Embryonic facial prominence (tissue), 1 donor: ENCODE measurements around the gene PALM.
A peak's percentile ranks its signal among the peaks of the same experiment; 100 is the strongest.
"Not testable (repeated sequence)": the region's sequence is repeated elsewhere in the genome, so short reads cannot be mapped to it uniquely, and the experiment has no call there.

Experiments used
- DNase-seq: peaks from one replicate; pipeline ENCODE4 v3.0.0-alpha.2; 2016; ENCODE audit errors: extremely low spot score

Gene PALM

GRCh38 chr19:678791-679388 is 29.8 kb upstream of the PALM start:
- no peak for DNase-seq

GRCh38 chr19:679418-680286 is 29.1 kb upstream of the PALM start:
- peak; percentile 62 for DNase-seq

- DNase-seq = peak; percentile 96
Measured at GRCh38 chr19:680287-681028, 28.3 kb upstream of the PALM start.

GRCh38 chr19:681029-682019 is 27.4 kb upstream of the PALM start:
- no peak for DNase-seq

DNA sequence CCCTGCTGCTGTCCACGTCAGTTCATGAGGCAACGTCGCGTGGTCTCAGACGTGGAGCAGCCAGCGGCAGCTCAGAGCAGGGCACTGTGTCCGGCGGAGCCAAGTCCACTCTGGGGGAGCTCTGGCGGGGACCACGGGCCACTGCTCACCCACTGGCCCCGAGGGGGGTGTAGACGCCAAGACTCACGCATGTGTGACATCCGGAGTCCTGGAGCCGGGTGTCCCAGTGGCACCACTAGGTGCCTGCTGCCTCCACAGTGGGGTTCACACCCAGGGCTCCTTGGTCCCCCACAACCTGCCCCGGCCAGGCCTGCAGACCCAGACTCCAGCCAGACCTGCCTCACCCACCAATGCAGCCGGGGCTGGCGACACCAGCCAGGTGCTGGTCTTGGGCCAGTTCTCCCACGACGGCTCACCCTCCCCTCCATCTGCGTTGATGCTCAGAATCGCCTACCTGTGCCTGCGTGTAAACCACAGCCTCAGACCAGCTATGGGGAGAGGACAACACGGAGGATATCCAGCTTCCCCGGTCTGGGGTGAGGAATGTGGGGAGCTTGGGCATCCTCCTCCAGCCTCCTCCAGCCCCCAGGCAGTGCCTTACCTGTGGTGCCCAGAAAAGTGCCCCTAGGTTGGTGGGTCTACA is 25.9 kb upstream of the PALM start:
- DNase-seq = no peak

- no peak for DNase-seq
Measured at GRCh38 chr19:685454-685931, 23.2 kb upstream of the PALM start.

- no peak for DNase-seq
Measured at GRCh38 chr19:686589-687297, 22.0 kb upstream of the PALM start.

GRCh38 chr19:687569-688166 is 21.1 kb upstream of the PALM start:
- DNase-seq = no peak

GRCh38 chr19:688214-688613 is 20.5 kb upstream of the PALM start:
- no peak for DNase-seq

DNA sequence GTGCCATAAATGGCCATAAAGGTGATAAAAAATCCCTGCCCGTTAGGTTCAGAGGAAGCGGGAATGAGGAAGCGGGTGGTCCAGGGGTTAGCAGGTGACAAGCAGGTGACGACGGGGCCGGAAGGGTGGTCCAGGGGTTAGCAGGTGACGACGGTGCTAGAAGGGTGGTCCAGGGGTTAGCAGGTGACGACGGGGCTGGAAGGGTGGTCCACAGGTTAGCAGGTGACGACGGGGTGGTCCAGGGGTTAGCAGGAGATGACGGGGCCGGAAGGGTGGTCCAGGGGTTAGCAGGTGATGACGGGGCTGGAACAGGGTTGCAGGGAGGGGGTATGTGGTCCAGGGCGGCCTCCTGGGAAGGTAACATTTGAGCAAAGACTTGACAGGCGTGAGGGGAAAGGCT is 19.7 kb upstream of the PALM start:
- no peak for DNase-seq

DNA sequence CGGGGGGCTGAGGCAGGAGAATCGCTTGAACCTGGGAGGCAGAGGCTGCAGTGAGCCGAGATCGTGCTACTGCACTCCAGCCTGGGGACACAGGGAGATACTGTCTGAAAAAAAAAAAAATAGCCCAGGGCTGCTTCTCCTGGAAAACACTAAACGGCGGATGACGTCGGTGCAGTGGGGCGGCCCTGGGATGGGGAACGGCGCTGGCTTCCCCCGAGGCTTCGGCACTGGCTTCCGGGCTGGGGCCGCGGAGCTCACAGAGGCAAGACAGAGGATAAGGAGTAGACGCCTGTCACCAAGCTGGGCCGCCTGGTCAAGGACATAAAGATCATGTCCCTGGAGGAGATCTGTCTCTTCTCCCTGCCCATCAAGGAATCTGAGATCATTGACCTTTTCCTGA is 18.5 kb upstream of the PALM start:
- no peak for DNase-seq

- DNase-seq = no peak
Measured at GRCh38 chr19:694481-695351, 14.0 kb upstream of the PALM start.

DNA sequence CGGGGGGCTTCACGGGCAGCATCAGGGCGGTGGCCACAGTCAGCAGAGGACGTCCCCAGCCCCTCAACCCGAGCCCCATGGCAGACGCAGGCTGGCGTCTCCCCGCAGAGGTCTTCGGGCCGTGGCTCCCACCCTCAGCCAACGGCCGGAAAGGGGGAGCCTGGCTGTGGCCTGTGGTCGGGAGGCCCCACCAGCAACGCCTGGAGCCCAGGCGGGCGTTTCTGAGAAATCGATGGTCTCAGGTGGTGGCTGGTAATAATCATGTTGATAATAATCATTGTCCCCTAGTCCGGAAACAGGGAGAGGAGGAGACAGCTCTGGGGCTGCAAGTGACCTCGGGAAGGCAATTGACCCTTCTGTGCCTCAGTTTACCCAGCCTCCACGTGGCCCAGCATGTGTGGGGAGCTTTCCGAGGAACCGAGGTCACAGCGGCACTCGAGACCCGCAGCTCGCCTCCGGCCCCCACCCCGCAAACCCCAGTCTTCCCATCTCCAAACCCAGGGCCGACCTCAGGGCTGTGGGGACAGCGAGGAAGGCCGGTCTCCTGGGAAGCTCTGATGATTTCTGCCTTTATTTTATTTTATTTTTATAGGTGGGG is 13.3 kb upstream of the PALM start, which contains the start of gene PRSS57:
TSS of gene PRSS57 (minus strand) at position 101 of the 598 bp plus-strand sequence. CDS start at position 79, 22 bp downstream.
- no peak for DNase-seq

DNA sequence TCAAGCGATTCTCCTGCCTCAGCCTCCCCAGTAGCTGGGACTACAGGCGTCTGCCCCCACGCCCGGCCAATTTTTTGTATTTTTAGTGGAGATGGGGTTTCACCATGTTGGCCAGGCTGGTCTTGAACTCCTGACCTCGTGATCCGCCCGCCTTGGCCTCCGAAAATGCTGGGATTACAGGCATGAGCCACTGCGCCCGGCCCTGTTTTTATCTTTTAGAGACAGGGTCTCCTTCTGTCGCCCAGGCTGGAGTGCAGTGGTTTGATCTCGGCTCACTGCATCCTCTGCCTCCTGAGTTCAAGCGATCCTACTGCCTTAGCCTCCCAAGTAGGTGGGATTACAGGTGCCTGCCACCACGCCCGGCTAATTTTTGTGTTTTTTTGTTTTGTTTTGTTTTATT is 10.2 kb upstream of the PALM start:
- DNase-seq = not testable (repeated sequence)

DNA sequence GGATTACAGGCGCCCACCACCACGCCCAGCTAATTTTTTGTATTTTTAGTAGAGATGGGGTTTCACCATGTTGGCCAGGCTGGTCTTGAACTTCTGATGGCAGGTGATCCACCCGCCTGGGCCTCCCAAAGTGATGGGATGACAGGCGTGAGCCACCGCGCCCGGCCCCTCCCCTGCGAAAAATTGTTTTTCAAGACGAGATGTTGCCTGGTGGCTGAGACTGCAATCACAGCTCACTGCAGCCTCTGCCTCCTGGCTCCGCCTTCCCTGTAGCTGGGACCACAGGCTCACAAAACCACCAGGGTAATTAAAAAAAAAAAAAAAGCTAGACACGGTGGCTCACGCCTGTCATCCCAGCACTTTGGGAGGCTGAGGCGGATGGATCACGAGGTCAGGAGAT is 8.8 kb upstream of the PALM start:
- not testable (repeated sequence) for DNase-seq

DNA sequence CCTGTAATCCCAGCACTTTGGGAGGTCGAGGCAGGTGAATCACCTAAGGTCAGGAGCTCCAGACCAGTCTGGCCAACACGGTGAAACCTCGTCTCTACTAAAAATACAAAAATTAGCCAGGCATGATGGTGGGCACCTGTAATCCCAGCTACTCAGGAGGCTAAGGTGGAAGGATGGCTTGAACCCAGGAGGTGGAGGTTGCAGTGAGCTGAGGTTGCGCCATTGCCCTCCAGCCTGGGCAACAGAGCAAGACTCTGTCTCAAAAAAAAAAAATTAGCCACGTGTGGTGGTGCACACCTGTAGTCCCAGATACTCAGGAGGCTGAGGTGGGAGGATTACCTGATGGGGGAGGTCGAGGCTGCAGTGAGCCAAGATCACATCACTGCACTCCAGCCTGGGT is 5.9 kb upstream of the PALM start:
- not testable (repeated sequence) for DNase-seq

DNA sequence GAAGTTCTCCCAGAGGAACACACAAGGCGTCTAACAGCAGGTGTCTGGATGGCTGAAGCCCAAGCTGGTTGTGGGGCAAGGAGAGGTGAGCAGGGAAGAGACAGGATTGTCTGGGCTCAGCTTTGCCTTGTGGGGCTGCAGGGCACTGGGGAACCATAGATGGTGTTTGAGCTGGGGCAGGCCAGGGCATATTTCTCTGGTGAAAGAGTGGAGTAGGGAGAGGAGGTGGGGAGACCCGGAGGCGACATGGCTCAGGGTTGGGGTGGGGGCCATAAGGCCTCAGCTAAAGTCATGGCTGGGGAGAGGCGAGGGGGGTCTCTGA is 5.4 kb upstream of the PALM start:
- no peak for DNase-seq
